SU-DHL-6 (cell line): ENCODE data around the gene USP21.

Experiments used
- H2AFZ ChIP-seq: fragments of 200-600 bp; sonication (generic); 2 replicates; pipeline ENCODE4 v1.6.1; 2014; ENCODE audit warnings: low read depth, mild to moderate bottlenecking, moderate library complexity, mixed read lengths, antibody characterized with exemption, low read length; ENCODE audit not compliant: severe bottlenecking
- H3F3A ChIP-seq: fragments of 200-600 bp; shearing (Covaris generic); 2 replicates; pipeline ENCODE4 v1.6.0; 2016; ENCODE audit warnings: antibody characterized with exemption, mild to moderate bottlenecking; ENCODE audit not compliant: insufficient read depth
- H3K27ac ChIP-seq: fragments of 200-600 bp; sonication (generic); 2 replicates; pipeline ENCODE4 v1.5.1; 2016; ENCODE audit warnings: low read depth, mild to moderate bottlenecking, low read length, moderate library complexity, mixed read lengths
- H3K27me3 ChIP-seq: fragments of 200-600 bp; sonication (generic), shearing (Covaris generic); 2 replicates; pipeline ENCODE4 v1.6.0; 2014; ENCODE audit warnings: mild to moderate bottlenecking, low read length
- H3K36me3 ChIP-seq: fragments of 200-600 bp; sonication (generic); 2 replicates; pipeline ENCODE4 v1.6.1; 2014; ENCODE audit warnings: mild to moderate bottlenecking, low read length, mixed read lengths
- H3K4me2 ChIP-seq: fragments of 300-600, 200-600 bp; shearing (Covaris generic), sonication (generic); 2 replicates; pipeline ENCODE4 v1.6.0; 2014; ENCODE audit warnings: low read length, low read depth, mild to moderate bottlenecking; ENCODE audit not compliant: poor library complexity, severe bottlenecking
- H3K4me3 ChIP-seq: fragments of 200-600 bp; sonication (generic); 2 replicates; pipeline ENCODE4 v1.5.1; 2014; ENCODE audit warnings: antibody characterized with exemption, low read length, mild to moderate bottlenecking, mixed read lengths; ENCODE audit not compliant: insufficient read depth, poor library complexity, severe bottlenecking
- H3K79me2 ChIP-seq: fragments of 200-600 bp; sonication (generic); 2 replicates; pipeline ENCODE4 v1.6.1; 2014; ENCODE audit warnings: mild to moderate bottlenecking, low read length, moderate library complexity; ENCODE audit not compliant: insufficient read depth
- H3K9ac ChIP-seq: fragments of 200-600 bp; sonication (generic); 2 replicates; pipeline ENCODE4 v1.7.0; 2014; ENCODE audit warnings: mild to moderate bottlenecking, low read length
- H3K9me2 ChIP-seq: fragments of 200-600 bp; sonication (generic); replicated peaks from 2 replicates; pipeline ENCODE4 v1.6.1; 2014; ENCODE audit warnings: low read length; ENCODE audit not compliant: insufficient read depth
- H3K9me3 ChIP-seq: fragments of 200-600 bp; sonication (generic); 2 replicates; pipeline ENCODE4 v1.6.1; 2014; ENCODE audit warnings: low read length, mixed read lengths; ENCODE audit not compliant: insufficient read depth
- H4K20me1 ChIP-seq: fragments of 200-600 bp; sonication (generic); 2 replicates; pipeline ENCODE4 v1.6.1; 2014; ENCODE audit warnings: low read depth, mild to moderate bottlenecking, antibody characterized with exemption, low read length, moderate library complexity, mixed read lengths
- EZH2phosphoT487 ChIP-seq: fragments of 200-600 bp; sonication (generic), shearing (Covaris generic); conservative IDR thresholded peaks from 2 replicates; pipeline ENCODE4 v1.6.1; 2018; ENCODE audit warnings: mild to moderate bottlenecking, antibody characterized with exemption, low read length, moderate library complexity, mixed read lengths
- TF ChIP-seq, protein P1 (sequence below): fragments of 200-600 bp; sonication (generic); IDR thresholded peaks from one replicate; pipeline ENCODE4 v1.5.1; 2017; ENCODE audit warnings: antibody characterized with exemption, mild to moderate bottlenecking, low read length, moderate library complexity; ENCODE audit not compliant: insufficient read depth, poor library complexity, severe bottlenecking

USP21 gene

DNA sequence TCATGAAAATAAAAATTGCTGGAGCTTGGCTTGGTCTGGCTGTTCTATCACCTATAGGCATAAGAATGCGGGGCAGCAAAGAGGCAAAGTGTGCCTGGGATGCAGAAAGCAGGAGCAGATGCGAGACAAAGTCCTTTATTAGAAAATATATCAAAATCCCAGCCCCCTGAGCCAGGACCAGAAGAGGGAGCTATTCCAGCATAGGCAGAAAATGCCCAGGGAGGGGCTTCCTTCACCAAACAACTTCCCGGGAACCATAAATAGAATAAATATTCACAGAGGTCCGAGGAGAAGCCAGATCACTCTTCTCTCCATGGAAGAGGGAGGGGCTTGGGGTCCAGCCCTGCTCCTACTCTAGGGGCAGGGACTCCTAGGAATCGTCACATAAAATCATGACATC lies 11.9 kb downstream of the USP21 start:
- no peaks in the 10 kb centered on the region for H3K9me2 ChIP-seq
- H2AFZ ChIP-seq = no peak overlapping the region
- H3K27ac ChIP-seq = no peak overlapping the region
- 0 out of 2 replicates have a peak, but pooled peaks cover under 1% of the 10 kb centered on the region for H3F3A ChIP-seq
- H3K4me2 ChIP-seq = no peak overlapping the region
- no peaks in the 10 kb centered on the region for H3K27me3 ChIP-seq
- no peak overlapping the region for H3K4me3 ChIP-seq
- no peaks in the 10 kb centered on the region for H3K36me3 ChIP-seq
- no peaks in the 10 kb centered on the region; the same call in 1 of the 2 replicates for H3K79me2 ChIP-seq
- TF ChIP-seq EZH2phosphoT487 = no peak
- TF ChIP-seq, protein P1, sequence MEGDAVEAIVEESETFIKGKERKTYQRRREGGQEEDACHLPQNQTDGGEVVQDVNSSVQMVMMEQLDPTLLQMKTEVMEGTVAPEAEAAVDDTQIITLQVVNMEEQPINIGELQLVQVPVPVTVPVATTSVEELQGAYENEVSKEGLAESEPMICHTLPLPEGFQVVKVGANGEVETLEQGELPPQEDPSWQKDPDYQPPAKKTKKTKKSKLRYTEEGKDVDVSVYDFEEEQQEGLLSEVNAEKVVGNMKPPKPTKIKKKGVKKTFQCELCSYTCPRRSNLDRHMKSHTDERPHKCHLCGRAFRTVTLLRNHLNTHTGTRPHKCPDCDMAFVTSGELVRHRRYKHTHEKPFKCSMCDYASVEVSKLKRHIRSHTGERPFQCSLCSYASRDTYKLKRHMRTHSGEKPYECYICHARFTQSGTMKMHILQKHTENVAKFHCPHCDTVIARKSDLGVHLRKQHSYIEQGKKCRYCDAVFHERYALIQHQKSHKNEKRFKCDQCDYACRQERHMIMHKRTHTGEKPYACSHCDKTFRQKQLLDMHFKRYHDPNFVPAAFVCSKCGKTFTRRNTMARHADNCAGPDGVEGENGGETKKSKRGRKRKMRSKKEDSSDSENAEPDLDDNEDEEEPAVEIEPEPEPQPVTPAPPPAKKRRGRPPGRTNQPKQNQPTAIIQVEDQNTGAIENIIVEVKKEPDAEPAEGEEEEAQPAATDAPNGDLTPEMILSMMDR = no peak
- H4K20me1 ChIP-seq = no peaks in the 10 kb centered on the region
- H3K9ac ChIP-seq = no peak overlapping the region
- H3K9me3 ChIP-seq = no peaks in the 10 kb centered on the region

DNA sequence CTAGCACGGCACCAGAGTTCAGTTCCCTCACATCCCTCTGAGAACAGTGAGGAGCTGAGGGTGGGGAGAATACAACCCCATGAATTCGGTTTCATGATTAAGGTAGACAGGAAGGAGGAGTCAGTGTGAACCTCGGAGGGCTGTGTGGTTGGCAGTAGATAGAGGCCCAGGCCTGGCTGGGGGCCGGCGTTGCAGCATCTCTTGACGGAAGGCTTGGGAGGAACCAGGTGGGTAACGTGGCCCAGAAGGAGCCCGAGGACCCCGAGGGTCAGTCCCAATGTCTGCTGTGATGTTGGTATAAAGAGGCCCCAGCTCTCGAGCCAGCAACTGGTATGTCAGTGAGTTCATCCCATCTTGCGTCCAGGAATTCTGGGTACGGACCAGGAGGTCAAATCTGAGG lies 12.4 kb downstream of the USP21 start:
- Histone ChIP-seq H3K9me3 (no peaks in the 10 kb centered on the region), H3K9me2 (no peaks in the 10 kb centered on the region), H3K4me2 (no peak overlapping the region), H3K79me2 (no peaks in the 10 kb centered on the region; the same call in 1 of the 2 replicates), H3K36me3 (no peaks in the 10 kb centered on the region), H3K9ac (no peak overlapping the region), H3K4me3 (no peak overlapping the region), H3F3A (0 out of 2 replicates have a peak, but pooled peaks cover 4% of the 10 kb centered on the region), H3K27me3 (no peaks in the 10 kb centered on the region), H3K27ac (no peak overlapping the region), H2AFZ (no peak overlapping the region), H4K20me1 (no peaks in the 10 kb centered on the region)
- no peak for TF ChIP-seq EZH2phosphoT487
- TF ChIP-seq, protein P1 = no peak

- no peak overlapping the region for H3K4me3 ChIP-seq
- no peaks in the 10 kb centered on the region for H3K27me3 ChIP-seq
- 0 out of 2 replicates have a peak, but pooled peaks cover 4% of the 10 kb centered on the region for H3F3A ChIP-seq
- TF ChIP-seq, protein P1 = no peak
- no peak for TF ChIP-seq EZH2phosphoT487
- no peak overlapping the region for H3K4me2 ChIP-seq
- no peak overlapping the region for H3K27ac ChIP-seq
- H4K20me1 ChIP-seq = no peaks in the 10 kb centered on the region
- no peak overlapping the region for H2AFZ ChIP-seq
- H3K9me2 ChIP-seq = no peaks in the 10 kb centered on the region
- no peaks in the 10 kb centered on the region; the same call in 1 of the 2 replicates for H3K79me2 ChIP-seq
- H3K36me3 ChIP-seq = no peaks in the 10 kb centered on the region
- H3K9me3 ChIP-seq = no peaks in the 10 kb centered on the region
- no peak overlapping the region for H3K9ac ChIP-seq
Measured at GRCh38 chr1:161172349-161172748, 13.0 kb downstream of the USP21 start.
